Measurements from ENCODE around the gene PPP1R13L. TPM values are rescaled to one million over a fixed set of nuclear protein-coding genes. Genes with fewer than 3 reads are reported as not detected.

PPP1R13L gene
- total and polyA plus RNA-seq, 11 donors: 92.3 to 400 (median 139) TPM

GRCh38 chr19:45356760-45357444 lies 48.0 kb downstream of the PPP1R13L start:
- intact Hi-C loops (cut with DNase I): no loop called here
- Histone ChIP-seq H3K4me3 (no peak overlapping the region), H3K27ac (no peak overlapping the region), H3K36me3 (peaks cover 0 to 66% (median 30%) of the 10 kb centered on the region in 9 donors), H3K4me1 (no peaks in the 10 kb centered on the region), H3K9me3 (no peaks in the 10 kb centered on the region), H3K27me3 (no peaks in the 10 kb centered on the region)
- no peak for DNase-seq
- WGBS, 4 donors: 91 to 94% (median 92%) methylated on average over 13 to 20 of the region's 20 CpGs
- TF ChIP-seq CTCF (IDR thresholded peaks at IDR 0.05) (no peak), POLR2A (IDR thresholded peaks at IDR 0.05) (no peak)
- ATAC-seq: no peak

GRCh38 chr19:45355910-45356309 lies 49.0 kb downstream of the PPP1R13L start:
- peaks cover 0 to 65% (median 28%) of the 10 kb centered on the region in 9 donors for H3K36me3 ChIP-seq
- WGBS, 4 donors: 98 to 100% (median 99%) methylated on average over 3 to 9 of the region's 9 CpGs
- TF ChIP-seq POLR2A (IDR thresholded peaks at IDR 0.05): no peak
- TF ChIP-seq CTCF (IDR thresholded peaks at IDR 0.05): no peak
- H3K4me1 ChIP-seq: no peaks in the 10 kb centered on the region
- H3K9me3 ChIP-seq: no peaks in the 10 kb centered on the region
- H3K27me3 ChIP-seq: no peaks in the 10 kb centered on the region
- no peak for DNase-seq
- H3K4me3 ChIP-seq: no peak overlapping the region
- intact Hi-C loops (cut with DNase I): no loop called here
- no peak overlapping the region for H3K27ac ChIP-seq
- no peak for ATAC-seq

GRCh38 chr19:45355402-45355801 lies 49.5 kb downstream of the PPP1R13L start:
- Histone ChIP-seq H3K27ac (no peak overlapping the region), H3K4me3 (no peak overlapping the region), H3K36me3 (peaks cover 0 to 61% (median 28%) of the 10 kb centered on the region in 9 donors), H3K9me3 (no peaks in the 10 kb centered on the region), H3K27me3 (no peaks in the 10 kb centered on the region), H3K4me1 (no peaks in the 10 kb centered on the region)
- intact Hi-C loops (cut with DNase I): no loop called here
- no peak for DNase-seq
- 94 to 98% (median 98%) methylated on average over 9 of the region's 9 CpGs for whole genome bisulfite sequencing, 4 donors
- TF ChIP-seq CTCF (IDR thresholded peaks at IDR 0.05): no peak
- no peak for TF ChIP-seq POLR2A (IDR thresholded peaks at IDR 0.05)
- ATAC-seq: no peak

GRCh38 chr19:45354241-45354842 lies 50.5 kb downstream of the PPP1R13L start:
- Histone ChIP-seq H3K36me3 (peaks cover 0 to 58% (median 28%) of the 10 kb centered on the region in 9 donors), H3K4me3 (no peak overlapping the region), H3K27ac (no peak overlapping the region), H3K9me3 (no peaks in the 10 kb centered on the region), H3K27me3 (no peaks in the 10 kb centered on the region), H3K4me1 (no peaks in the 10 kb centered on the region)
- no peak for TF ChIP-seq POLR2A (IDR thresholded peaks at IDR 0.05)
- no peak for TF ChIP-seq CTCF (IDR thresholded peaks at IDR 0.05)
- intact Hi-C loops (cut with DNase I): no loop called here
- DNase-seq: no peak
- WGBS, 4 donors: 90 to 94% (median 92%) methylated on average over 10 to 11 of the region's 11 CpGs
- no peak for ATAC-seq

All from heart left ventricle (tissue), 16 donors.